Measurements from ENCODE around the gene PPP1R14C.

The PPP1R14C gene

GRCh38 chr6:150252714-150253444 is 110.0 kb downstream of the PPP1R14C start:
- DNase-seq: no peak

GRCh38 chr6:150253489-150253888 is 110.6 kb downstream of the PPP1R14C start:
- no peak for DNase-seq

GRCh38 chr6:150254770-150255169 is 111.9 kb downstream of the PPP1R14C start:
- no peak for DNase-seq

GRCh38 chr6:150255840-150256239 is 113.0 kb downstream of the PPP1R14C start:
- no peak for DNase-seq

GRCh38 chr6:150256618-150257272 is 113.9 kb downstream of the PPP1R14C start:
- no peak for DNase-seq

GRCh38 chr6:150258381-150258780 is 115.5 kb downstream of the PPP1R14C start:
- no peak for DNase-seq

- no peak for DNase-seq
Observed at GRCh38 chr6:150260931-150261330, 118.1 kb downstream of the PPP1R14C start.

GRCh38 chr6:150261997-150262697 is 119.3 kb downstream of the PPP1R14C start:
- no peak for DNase-seq

- DNase-seq: no peak
Observed at GRCh38 chr6:150263765-150264404, 121.0 kb downstream of the PPP1R14C start.

GRCh38 chr6:150266309-150266708 is 123.5 kb downstream of the PPP1R14C start:
- DNase-seq: no peak

GRCh38 chr6:150266963-150267685 is 124.3 kb downstream of the PPP1R14C start:
- no peak for DNase-seq

- no peak for DNase-seq
Observed at GRCh38 chr6:150267686-150268561, 125.1 kb downstream of the PPP1R14C start.

GRCh38 chr6:150269130-150269856 is 126.4 kb downstream of the PPP1R14C start:
- no peak for DNase-seq

GRCh38 chr6:150269857-150270223 is 127.0 kb downstream of the PPP1R14C start:
- DNase-seq: no peak

- DNase-seq: no peak
Observed at GRCh38 chr6:150270330-150271052, 127.6 kb downstream of the PPP1R14C start.

GRCh38 chr6:150271172-150271500 is 128.3 kb downstream of the PPP1R14C start:
- DNase-seq: no peak

- DNase-seq: no peak
Observed at GRCh38 chr6:150271501-150272263, 128.8 kb downstream of the PPP1R14C start.

- no peak for DNase-seq
Observed at GRCh38 chr6:150272264-150272975, 129.6 kb downstream of the PPP1R14C start.

GRCh38 chr6:150272976-150273315 is 130.1 kb downstream of the PPP1R14C start:
- no peak for DNase-seq
